SK-N-SH (cell line): ENCODE measurements around the gene ZCCHC7. TPM values are rescaled to one million over a fixed set of nuclear protein-coding genes. Genes with fewer than 3 reads are reported as not detected.

Experiments
- CTCF ChIA-PET: fragments of 300-600, 350-600 bp; formaldehyde crosslinking; extraction: SDS; loops from one replicate; lab custom pipeline; 2021; lab: Yijun Ruan, JAX
- POLR2A ChIA-PET: fragments of 350-600 bp; sonication (Branson Sonifier 250); formaldehyde crosslinking; extraction: SDS; loops from one replicate; lab custom pipeline; 2020; ENCODE audit warnings: antibody characterized with exemption, inconsistent platforms; lab: Yijun Ruan, JAX
- DNase-seq: peaks from one replicate; pipeline ENCODE4 v3.0.0; 2012
- H2AFZ ChIP-seq: fragments of 200-600 bp; sonication (generic); 2 replicates; pipeline ENCODE4 v1.8.1; 2016; ENCODE audit warnings: antibody characterized with exemption, mild to moderate bottlenecking, low read depth
- H3F3A ChIP-seq: fragments of 200-600 bp; sonication (generic); replicated peaks from 2 replicates; pipeline ENCODE3; 2016; ENCODE audit warnings: antibody characterized with exemption, mild to moderate bottlenecking; ENCODE audit not compliant: insufficient read depth
- H3K27ac ChIP-seq, 2 experiments: fragments of 200-500 bp in 1 of 2; fragments of 200-600 bp in 1 of 2; sonication (Bioruptor generic) in 1 of 2; sonication (generic), shearing (Covaris generic) in 1 of 2; 2 replicates each; pipeline versions ENCODE4 v1.5.1 to v1.6.1; 2014 to 2016; ENCODE audit warnings: low read depth in 2 of 2, inconsistent platforms in 1 of 2, low read length in 1 of 2, mild to moderate bottlenecking in 1 of 2, mixed read lengths in 1 of 2
- H3K27me3 ChIP-seq: fragments of 200-600 bp; sonication (generic), shearing (Covaris generic); 2 replicates; pipeline ENCODE4 v1.6.1; 2016; ENCODE audit warnings: mixed run types; ENCODE audit not compliant: insufficient read depth
- H3K36me3 ChIP-seq, 2 experiments: fragments of 200-500 bp in 1 of 2; fragments of 200-600 bp in 1 of 2; sonication (Bioruptor generic) in 1 of 2; sonication (generic) in 1 of 2; replicated peaks in 1 of 2; 2 replicates each; pipeline versions ENCODE3 to v1.5.1; 2014 to 2016; ENCODE audit warnings: low read length in 1 of 2, mild to moderate bottlenecking in 1 of 2; ENCODE audit not compliant: insufficient read depth in 2 of 2, control insufficient read depth in 1 of 2
- H3K4me1 ChIP-seq, 2 experiments: fragments of 200-500 bp in 1 of 2; fragments of 200-600 bp in 1 of 2; sonication (Bioruptor generic) in 1 of 2; sonication (generic), shearing (Covaris generic) in 1 of 2; 2 replicates each; pipeline versions ENCODE4 v1.5.1 to v1.6.1; 2014 to 2016; ENCODE audit warnings: low read depth in 1 of 2, low read length in 1 of 2, mixed run types in 1 of 2; ENCODE audit not compliant: insufficient read depth in 2 of 2, control insufficient read depth in 1 of 2
- H3K4me2 ChIP-seq: fragments of 200-600 bp; sonication (generic), shearing (Covaris generic); 2 replicates; pipeline ENCODE4 v1.6.1; 2017; ENCODE audit warnings: mixed run types
- H3K4me3 ChIP-seq, 2 experiments: fragments of 200-500 bp in 1 of 2; fragments of 200-600 bp in 1 of 2; sonication (Bioruptor generic) in 1 of 2; sonication (generic), shearing (Covaris generic) in 1 of 2; 2 replicates each; pipeline versions ENCODE4 v1.5.1 to v1.8.1; 2014 to 2016; ENCODE audit warnings: low read depth in 2 of 2, inconsistent platforms in 1 of 2, low read length in 1 of 2, mild to moderate bottlenecking in 1 of 2, mixed read lengths in 1 of 2, moderate library complexity in 1 of 2
- H3K79me2 ChIP-seq: fragments of 200-600 bp; sonication (generic); 2 replicates; pipeline ENCODE4 v1.8.1; 2017; ENCODE audit warnings: mild to moderate bottlenecking; ENCODE audit not compliant: insufficient read depth
- H3K9ac ChIP-seq: fragments of 200-600 bp; sonication (generic); 2 replicates; pipeline ENCODE4 v1.6.1; 2017; ENCODE audit warnings: mixed run types
- H3K9me2 ChIP-seq: fragments of 200-600 bp; sonication (generic); 2 replicates; pipeline ENCODE4 v1.6.1; 2017; ENCODE audit warnings: mixed run types
- H3K9me3 ChIP-seq: fragments of 200-600 bp; sonication (generic); 2 replicates; pipeline ENCODE4 v1.6.1; 2017; ENCODE audit warnings: mixed run types, mild to moderate bottlenecking, moderate library complexity
- H4K20me1 ChIP-seq: fragments of 200-600 bp; sonication (generic); 2 replicates; pipeline ENCODE4 v1.6.1; 2017; ENCODE audit warnings: mild to moderate bottlenecking, mixed run types; ENCODE audit not compliant: insufficient read depth
- CTCF ChIP-seq: fragments of 200-600 bp; sonication (generic); IDR thresholded peaks from 2 replicates; pipeline ENCODE4 v1.6.1; 2017; ENCODE audit warnings: antibody characterized with exemption, mild to moderate bottlenecking, moderate library complexity
- FOSL2 ChIP-seq: IDR thresholded peaks from 2 replicates; pipeline ENCODE4 v1.4.0; 2012; ENCODE audit warnings: low read depth, mild to moderate bottlenecking, moderate library complexity, borderline replicate concordance
- FOXJ3 ChIP-seq: sonication (generic); formaldehyde crosslinking; IDR thresholded peaks from 2 replicates; pipeline ENCODE4 v1.5.1; 2020; ENCODE audit warnings: mild to moderate bottlenecking, missing genetic modification reagents
- POLR2AphosphoS5 ChIP-seq: IDR thresholded peaks from 2 replicates; pipeline ENCODE4 v1.6.1; 2012; ENCODE audit warnings: low read depth, low read length
- REST ChIP-seq: IDR thresholded peaks from 2 replicates; pipeline ENCODE4 v1.6.1; 2012; ENCODE audit warnings: mild to moderate bottlenecking, low read depth, low read length, moderate library complexity
- WGBS: methylation state at CpG from one replicate; pipeline ENCODE4 v1.1.6; 2017; ENCODE audit warnings: low lambda C conversion rate; 5-methylcytosine and 5-hydroxymethylcytosine counted together
- polyA plus RNA-seq, 3 experiments: library from polyadenylated mRNA; depleted of rRNA; stranded (reverse); fragments of >200 nt; gene quantifications; 2 replicates each; pipeline ENCODE4 v1.2.3, GENCODE V29; 2012

ZCCHC7 gene
- polyA plus RNA-seq, 1 of the 3 experiments (the other 2 are of a cell fraction): 12.6 TPM

GRCh38 chr9:37152365-37152764 lies 32.0 kb downstream of the ZCCHC7 start:
- H3K9me3 ChIP-seq: no peaks in the 10 kb centered on the region
- peaks cover 24 to 35% of the 10 kb centered on the region in 2 experiments for H3K36me3 ChIP-seq
- TF ChIP-seq REST: no peak
- TF ChIP-seq FOXJ3 (CRISPR knock-in tag): no peak
- CTCF ChIA-PET: interaction anchor here (0.5 to 1.2 kb wide), 4 partner anchors 13 to 279 kb away, joined by 3 to 4 read pairs (median 3); no protein-coding TSS in a partner anchor
- H3F3A ChIP-seq: peaks cover 6% of the 10 kb centered on the region
- no peak for DNase-seq
- H3K4me2 ChIP-seq: no peak overlapping the region
- H2AFZ ChIP-seq: no peak overlapping the region
- 0 out of 2 replicates have a peak, but pooled peaks cover under 1% of the 10 kb centered on the region for H4K20me1 ChIP-seq
- H3K27me3 ChIP-seq: no peaks in the 10 kb centered on the region
- POLR2A ChIA-PET: interaction anchor here (1.3 kb wide), 1 partner anchor 32 kb away, joined by 3 read pairs; the partner anchor contains the start of gene ZCCHC7
- peaks cover 53% of the 10 kb centered on the region; the same call in 1 of the 2 replicates for H3K79me2 ChIP-seq
- H3K4me1 ChIP-seq: peaks cover 0 to 9% of the 10 kb centered on the region in 2 experiments; a peak in 2 of 4 replicates
- H3K4me3 ChIP-seq: no peak overlapping the region
- H3K9ac ChIP-seq: no peak overlapping the region
- no peak overlapping the region for H3K27ac ChIP-seq
- 21% methylated on average over 2 of the region's 2 CpGs for WGBS
- H3K9me2 ChIP-seq: no peaks in the 10 kb centered on the region

- no peaks in the 10 kb centered on the region for H3K9me2 ChIP-seq
- 97% methylated on average over 2 of the region's 2 CpGs for WGBS
- CTCF ChIA-PET: interaction anchor here (0.7 kb wide), 1 partner anchor 9 kb away, joined by 3 read pairs; no protein-coding TSS in a partner anchor
- TF ChIP-seq POLR2AphosphoS5 (no peak), FOSL2 (no peak), CTCF (no peak)
- TF ChIP-seq, all 33 proteins: peak for 0
- POLR2A ChIA-PET: no interaction called here
- H3K79me2 ChIP-seq: peaks cover 55% of the 10 kb centered on the region; the same call in 1 of the 2 replicates
- H3K4me2 ChIP-seq: no peak overlapping the region
- no peak for DNase-seq
- no peaks in the 10 kb centered on the region for H3K9me3 ChIP-seq
- peaks cover 4% of the 10 kb centered on the region; the same call in 1 of the 2 replicates for H4K20me1 ChIP-seq
- H3K27me3 ChIP-seq: no peaks in the 10 kb centered on the region
- peaks cover 0 to 8% of the 10 kb centered on the region in 2 experiments; a peak in 1 of 4 replicates for H3K4me1 ChIP-seq
- H3K27ac ChIP-seq: no peak overlapping the region
- no peak overlapping the region for H3K9ac ChIP-seq
- H3K36me3 ChIP-seq: peaks cover 0 to 24% of the 10 kb centered on the region in 2 experiments
- no peaks in the 10 kb centered on the region for H3F3A ChIP-seq
- no peak overlapping the region for H2AFZ ChIP-seq
- no peak overlapping the region for H3K4me3 ChIP-seq
Observed at GRCh38 chr9:37155601-37156000, 35.2 kb downstream of the ZCCHC7 start.
